Frontal cortex (tissue), 4 donors: ENCODE results near the gene SLIT1. TPM values are rescaled to one million over a fixed set of nuclear protein-coding genes. Genes with fewer than 3 reads are reported as not detected.
A peak's percentile ranks its signal among the peaks of the same experiment; 100 is the strongest.
"Not testable (repeated sequence)": the region's sequence is repeated elsewhere in the genome, so short reads cannot be mapped to it uniquely, and the experiment has no call there.

ENCODE experiments used
- DNase-seq, 2 donors: peaks; one replicate each; pipeline ENCODE4 v3.0.0; 2012; ENCODE audit warnings: low spot score in 2 of 2
- FAIRE-seq: peaks from 2 replicates; lab custom pipeline; 2012; peaks lifted over from hg19 to GRCh38; lab: Jason Lieb, UNC
- total RNA-seq: library from RNA; depleted of rRNA; stranded (reverse); fragments of >200 nt; gene quantifications from one replicate; pipeline ENCODE4 v1.2.3, GENCODE V29; 2014
- donor health status: control.
- donor health status: control.
- donor health status: control.

Gene SLIT1
- total RNA-seq, 1 donor from 2014 or later: 48.9 TPM

DNA sequence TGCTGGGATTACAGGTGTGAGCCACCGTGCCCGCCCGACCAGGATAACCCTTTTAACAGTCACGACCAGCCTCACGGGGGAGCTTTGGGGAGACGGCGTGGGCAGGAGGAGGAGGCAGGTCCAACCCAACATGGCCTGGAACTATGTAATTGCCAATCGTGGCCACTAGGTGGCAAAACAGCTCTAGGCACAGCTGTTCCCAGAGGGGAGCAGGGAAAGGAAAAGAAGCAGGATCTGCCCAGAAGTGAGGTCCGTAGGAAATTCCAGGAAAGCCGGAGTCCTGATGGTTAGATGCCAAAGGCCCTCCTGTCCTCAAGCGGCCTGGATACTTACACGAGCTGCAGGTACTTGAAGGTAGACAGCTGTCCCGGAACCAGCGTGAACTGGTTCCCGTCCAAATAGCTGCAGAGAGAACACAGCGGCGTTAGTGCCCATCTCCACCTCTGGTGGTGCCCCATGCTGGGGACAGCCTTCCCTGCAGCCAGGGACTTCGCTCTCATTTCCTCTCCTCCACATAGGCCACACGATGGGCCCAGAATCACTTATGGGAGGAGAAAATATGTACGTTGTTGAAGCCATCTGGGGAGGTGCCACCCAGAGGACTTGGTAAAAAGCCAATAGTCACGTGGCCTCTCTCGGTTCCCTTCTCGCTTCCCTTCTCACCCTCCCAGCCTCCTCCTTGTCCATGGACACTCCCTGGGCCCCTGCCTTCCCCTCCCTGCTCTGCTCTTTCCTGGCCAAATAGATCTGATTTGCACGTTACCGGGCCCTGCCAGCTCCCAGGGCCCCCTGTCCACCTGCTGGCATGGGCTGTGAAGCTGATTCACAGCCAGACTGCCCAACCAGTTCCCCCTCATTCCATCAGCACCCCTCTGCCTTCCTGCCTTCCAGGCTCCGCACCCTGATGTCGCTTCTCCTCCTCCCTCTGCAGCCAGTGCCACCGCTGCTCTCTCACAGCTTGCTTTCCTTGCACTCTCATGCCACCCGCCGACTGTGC is 148.1 kb downstream of the SLIT1 start:
- DNase-seq (peak; percentile 64 to 81), FAIRE-seq (no peak)

DNA sequence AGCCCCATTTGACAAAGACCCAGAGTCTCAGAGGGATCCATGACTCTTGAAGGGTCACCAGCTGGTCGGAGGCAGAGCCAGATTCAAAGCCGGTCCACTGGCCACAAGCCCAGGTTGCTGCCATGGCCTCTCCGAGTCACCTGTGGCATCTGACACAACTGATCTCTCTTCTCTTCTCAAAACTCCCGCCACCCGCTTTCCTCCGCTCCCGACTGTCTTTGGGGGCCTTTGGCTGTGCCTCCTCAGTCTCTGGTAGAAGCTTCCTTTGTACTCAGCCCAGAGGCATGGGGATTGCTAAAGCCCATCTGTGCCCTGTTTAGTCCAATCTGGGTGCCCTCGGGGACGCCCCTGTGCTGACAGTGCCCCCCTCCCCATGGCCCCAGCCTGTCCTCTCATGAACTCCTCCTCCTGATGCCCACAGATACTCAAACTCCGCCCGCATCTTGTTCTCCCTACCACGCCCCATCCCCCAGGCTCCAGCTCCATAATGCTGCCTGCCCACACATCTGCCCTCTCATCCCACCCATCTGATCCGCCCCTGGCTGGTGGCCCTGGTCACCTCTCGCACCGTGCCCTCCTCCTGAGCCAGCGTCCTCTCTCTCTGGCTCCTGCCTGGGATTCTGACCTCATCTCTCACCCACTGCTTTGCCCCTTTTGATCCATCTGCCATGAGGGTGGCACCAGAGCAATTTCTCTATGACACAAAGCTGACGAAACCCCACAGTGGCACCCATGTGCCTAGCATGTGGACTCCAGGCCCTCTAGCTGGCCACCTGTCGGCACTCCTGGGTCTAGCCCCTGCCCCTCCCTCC is 150.6 kb downstream of the SLIT1 start:
- no peak for FAIRE-seq
- DNase-seq: no peak

DNA sequence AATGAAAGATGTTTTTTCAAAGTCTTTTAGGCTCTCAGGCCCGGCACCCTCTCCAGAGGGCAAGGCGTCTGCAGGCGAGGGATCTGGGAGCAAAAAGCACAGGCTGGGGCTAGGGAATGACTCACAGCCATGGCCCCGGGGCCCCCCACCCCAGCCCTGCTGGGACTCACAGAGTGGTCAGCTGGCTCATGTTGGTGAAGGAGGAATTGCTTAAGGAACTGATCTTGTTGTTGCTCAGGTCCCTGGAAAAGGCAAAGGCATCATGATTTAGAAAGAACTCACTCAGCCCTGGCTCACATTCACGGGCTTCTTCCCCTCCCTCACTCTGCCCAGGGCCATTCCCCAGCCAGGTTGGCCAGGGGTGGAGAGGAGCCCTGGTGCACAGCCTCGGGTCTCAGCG is 151.5 kb downstream of the SLIT1 start:
- no peak for FAIRE-seq
- DNase-seq: no peak

GRCh38 chr10:97033841-97034240 is 151.9 kb downstream of the SLIT1 start:
- not testable (repeated sequence) for FAIRE-seq, DNase-seq

GRCh38 chr10:97032624-97033023 is 153.1 kb downstream of the SLIT1 start:
- no peak for DNase-seq
- no peak for FAIRE-seq

DNA sequence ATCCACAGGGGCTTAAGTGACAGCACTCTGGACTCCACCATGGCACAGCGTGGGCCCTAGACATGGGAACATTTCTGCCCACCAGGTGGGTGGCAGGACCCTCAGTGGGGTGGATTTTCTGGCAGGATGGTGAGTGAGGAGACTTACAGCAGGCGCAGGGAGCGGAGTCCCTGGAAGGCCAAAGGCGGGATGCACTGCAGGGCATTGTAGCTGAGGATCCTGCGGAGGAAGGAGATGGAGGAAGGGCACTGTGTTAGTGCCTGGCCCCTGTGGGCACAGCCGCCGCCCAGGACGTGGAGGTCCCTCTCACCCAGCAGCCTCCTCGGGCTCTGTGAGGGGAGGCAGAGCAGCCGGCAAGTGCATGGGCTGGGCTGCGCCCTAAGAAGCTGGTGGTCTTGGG is 154.3 kb downstream of the SLIT1 start:
- no peak for DNase-seq
- FAIRE-seq: no peak

GRCh38 chr10:97030894-97031293 is 154.9 kb downstream of the SLIT1 start:
- DNase-seq: no peak
- FAIRE-seq: no peak

DNA sequence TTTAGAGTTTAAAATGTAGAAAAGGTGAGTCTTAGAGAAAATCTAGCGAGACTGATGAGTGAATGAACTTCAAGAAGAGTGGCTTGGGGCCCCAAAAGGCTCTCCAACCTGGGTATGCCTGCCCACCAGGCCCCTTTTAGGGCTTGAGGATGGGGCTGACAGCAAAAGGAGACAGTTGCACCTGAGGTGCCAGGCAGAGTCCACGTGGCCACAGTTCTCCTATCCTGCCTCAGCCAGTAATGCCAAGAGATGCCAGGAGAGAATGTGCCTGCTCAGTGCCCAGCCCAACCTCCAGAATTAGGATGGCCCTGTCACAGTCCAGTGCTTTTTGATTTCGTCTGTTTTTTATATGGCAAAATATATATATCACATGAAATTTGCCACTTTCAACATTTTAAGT is 156.5 kb downstream of the SLIT1 start:
- DNase-seq (no peak), FAIRE-seq (no peak)

- FAIRE-seq (no peak), DNase-seq (no peak)
These were observed 157.0 kb downstream of the SLIT1 start for GRCh38 chr10:97028832-97029178.

DNA sequence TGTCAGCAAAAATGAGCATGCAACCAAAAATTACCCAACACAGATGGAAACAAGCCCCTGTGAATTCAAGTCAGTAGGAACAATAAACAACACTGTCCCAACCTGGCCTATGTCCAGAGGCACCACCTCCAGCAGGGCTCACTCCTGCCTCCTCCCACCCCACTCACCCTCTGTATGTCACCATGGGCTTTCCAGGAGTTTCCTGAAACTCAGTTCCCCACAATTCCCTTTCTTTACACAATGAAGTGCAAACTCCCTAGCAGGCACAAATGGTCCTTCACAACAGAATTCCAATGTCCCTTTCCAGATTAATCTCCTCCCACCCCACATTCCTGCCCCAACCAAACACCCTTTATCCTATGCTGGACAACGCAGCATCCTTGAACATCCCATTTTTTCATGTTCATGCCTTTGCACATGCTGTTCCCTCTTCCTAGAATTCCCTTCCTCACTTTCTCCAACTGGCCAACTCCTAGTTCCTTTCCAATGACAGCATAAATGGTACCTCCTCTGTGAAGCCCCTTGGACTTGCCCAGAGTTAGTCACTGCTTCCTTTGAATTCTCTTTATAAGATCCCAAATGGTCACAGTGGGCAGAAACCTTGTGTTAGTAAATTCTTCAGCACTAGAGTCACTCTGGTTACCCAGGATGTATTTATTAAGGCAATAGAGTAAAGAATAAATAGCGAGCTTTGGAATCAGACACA is 157.5 kb downstream of the SLIT1 start:
- no peak for FAIRE-seq
- no peak for DNase-seq

DNA sequence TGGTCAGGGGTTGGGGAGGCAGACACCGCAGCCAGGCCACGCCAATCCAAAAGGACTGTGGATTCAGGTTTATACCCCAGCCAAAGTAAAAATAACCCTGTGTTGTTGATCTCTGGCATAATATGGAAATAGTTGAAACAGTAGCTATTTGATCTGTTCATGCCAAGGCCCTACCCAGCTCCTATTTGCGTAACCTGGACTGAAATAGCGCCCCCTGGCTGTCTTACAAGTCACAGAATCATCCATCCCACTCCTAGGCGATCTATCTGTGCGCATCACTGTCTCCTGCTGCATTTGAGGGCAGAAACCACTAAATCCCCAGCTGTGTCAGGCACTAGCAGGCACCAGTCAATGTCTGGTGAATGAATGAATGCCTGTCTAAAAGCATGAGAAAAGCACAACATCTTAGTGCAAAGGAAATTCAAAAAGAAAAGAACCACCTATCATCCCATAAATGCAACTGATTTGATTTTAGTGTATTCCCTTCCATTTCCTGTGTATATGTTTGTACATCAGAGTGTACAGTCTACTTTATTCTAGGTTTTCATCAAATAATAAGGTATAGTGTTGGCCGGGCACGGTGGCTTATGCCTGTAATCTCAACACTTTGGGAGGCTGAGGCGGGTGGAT is 160.0 kb downstream of the SLIT1 start:
- DNase-seq (peak; percentile 56 to 63), FAIRE-seq (no peak)

- FAIRE-seq: no peak
- DNase-seq: no peak
These were observed 161.3 kb downstream of the SLIT1 start for GRCh38 chr10:97024168-97025073.

DNA sequence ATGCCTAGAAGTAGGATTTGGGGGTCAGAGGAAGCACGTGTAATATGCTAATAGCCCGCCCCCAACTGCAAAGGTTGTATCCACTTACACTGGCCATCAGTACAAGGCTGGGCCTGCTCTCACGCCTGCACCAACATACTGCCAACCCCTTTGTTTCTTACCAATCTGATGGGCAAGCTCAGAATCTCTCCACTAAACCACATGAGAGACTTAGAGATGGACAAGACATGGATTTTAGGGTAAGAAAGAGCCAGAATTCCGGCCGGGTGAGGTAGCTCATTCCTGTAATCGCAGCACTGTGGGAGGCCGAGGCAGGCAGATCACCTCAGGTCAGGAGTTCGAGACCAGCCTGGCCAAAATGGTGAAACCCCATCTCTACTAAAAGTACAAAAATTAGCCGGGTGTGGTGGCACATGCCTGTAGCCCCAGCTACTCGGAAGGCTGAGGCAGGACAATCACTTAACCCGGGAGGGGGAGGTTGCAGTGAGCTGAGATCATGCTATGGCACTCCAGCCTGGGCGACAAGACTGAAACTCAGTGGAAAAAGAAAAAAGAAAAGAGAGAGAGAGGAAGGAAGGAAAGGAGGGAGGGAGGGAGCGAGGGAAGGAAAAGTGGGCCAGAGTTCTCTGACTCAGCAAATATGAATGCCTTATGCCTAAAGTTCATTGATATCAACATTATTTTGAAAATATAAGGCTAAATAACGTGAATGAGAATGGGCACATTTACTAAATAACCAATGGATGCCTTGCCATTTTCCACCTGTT is 162.2 kb downstream of the SLIT1 start:
- DNase-seq (no peak), FAIRE-seq (no peak)

GRCh38 chr10:97022616-97023015 is 163.1 kb downstream of the SLIT1 start:
- no peak for DNase-seq
- no peak for FAIRE-seq

DNA sequence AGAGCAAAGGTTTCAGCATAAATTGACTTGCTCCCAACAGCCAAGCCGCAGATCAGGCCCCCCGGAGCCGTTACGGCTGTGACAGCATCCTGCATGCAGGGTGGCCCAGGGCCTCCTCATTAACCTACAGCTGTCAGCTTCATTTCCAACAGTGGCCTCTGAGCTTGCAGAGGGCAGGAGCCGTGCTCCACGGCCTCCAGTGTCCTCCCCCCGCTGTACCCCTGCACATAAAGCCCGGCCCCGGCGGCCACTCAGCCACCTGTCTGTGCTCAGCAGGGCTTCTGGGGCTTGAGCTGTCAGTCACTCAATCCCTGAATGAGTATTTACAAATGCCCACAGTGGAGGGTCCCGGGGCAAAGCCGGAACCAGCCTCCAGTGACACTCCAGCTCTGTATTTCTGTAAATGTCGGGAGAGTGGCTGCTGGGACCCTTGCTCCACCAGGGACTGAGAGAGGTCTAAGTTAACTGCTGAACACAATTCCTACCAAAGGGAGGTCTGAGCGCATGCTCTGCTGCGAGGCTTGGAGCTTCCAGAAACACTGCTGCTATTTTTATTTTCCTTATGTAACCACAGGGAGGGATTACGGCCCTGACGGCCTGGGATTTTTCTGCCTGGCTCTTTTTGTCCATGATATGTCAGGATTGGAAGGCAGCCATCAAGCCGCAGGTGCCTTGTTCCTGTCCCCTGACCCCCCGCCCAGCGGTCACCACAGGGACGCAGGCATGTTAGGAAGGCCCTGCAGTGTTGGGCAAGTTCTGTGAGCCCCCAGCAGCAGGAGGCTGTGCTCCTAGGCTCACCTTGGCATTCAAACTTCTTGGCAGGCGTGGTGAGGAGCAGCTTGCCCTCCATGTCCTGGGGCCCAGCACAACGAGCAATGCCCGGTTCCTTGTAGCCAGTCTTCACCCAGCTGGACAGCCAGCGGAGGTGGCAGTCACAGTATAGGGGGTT is 165.0 kb downstream of the SLIT1 start:
- DNase-seq (peak in 1 of 2 donors; percentile 57), FAIRE-seq (no peak)

DNA sequence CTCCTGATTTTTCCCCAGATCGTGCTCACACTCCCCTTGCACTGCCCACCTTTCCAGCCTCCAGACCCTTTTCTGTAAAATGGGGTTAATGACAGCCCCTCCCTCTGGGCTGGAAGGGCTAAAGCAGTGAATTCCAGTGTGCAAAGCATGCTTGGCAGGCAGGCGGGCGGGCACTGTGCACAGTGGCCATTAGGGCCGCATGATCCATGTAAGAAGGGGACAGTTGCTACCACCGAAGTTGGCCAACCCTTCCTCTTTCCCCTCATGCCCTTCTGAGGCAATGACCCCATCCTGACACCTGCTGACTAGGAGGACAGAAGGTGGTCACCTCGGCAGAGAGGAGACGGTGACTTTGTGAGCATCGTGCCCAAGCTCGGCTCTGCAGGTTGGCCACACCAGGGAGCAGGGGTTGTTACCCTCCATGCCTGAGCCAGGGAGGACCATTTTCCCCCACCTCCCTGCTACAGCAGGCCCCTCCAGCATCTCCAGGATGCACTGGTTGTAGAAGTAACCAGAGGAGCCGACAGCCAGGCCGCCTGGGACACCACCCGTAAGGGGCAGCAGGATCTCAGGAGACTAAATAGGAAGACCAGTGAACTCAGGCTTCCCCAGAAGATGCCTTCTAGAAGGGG is 166.4 kb downstream of the SLIT1 start:
- FAIRE-seq (no peak), DNase-seq (no peak)
